GM23338 (cell line): Measurements from ENCODE around the gene RHBDD2.

Experiments
- CREB1 ChIP-seq: fragments of 250-450 bp; sonication (Bioruptor Pico); IDR thresholded peaks from 2 replicates; pipeline ENCODE4 v1.5.0; 2020; ENCODE audit warnings: low read depth, mild to moderate bottlenecking, moderate library complexity
- CTCF ChIP-seq, 2 experiments: fragments of 200-600 bp in 1 of 2; sonication (generic) in 1 of 2; conservative IDR thresholded peaks; 2 replicates each; pipeline versions ENCODE4 v1.5.1 to v1.6.1; 2016 to 2017; ENCODE audit warnings: antibody characterized with exemption in 2 of 2, low read depth in 2 of 2, mild to moderate bottlenecking in 2 of 2, moderate library complexity in 1 of 2
- ETS1 ChIP-seq: IDR thresholded peaks from 2 replicates; pipeline ENCODE4 v1.6.1; 2016; ENCODE audit warnings: antibody characterized with exemption
- EZH2 ChIP-seq: fragments of 200-600 bp; sonication (generic); IDR thresholded peaks from one replicate; pipeline ENCODE4 v1.8.0; 2017; ENCODE audit warnings: antibody characterized with exemption, mild to moderate bottlenecking, low read depth; ENCODE audit not compliant: unreplicated experiment
- EZH2phosphoT487 ChIP-seq: fragments of 200-600 bp; sonication (generic); IDR thresholded peaks from one replicate; pipeline ENCODE4 v1.8.1; 2018; ENCODE audit warnings: antibody characterized with exemption; ENCODE audit not compliant: unreplicated experiment
- JUNB ChIP-seq: IDR thresholded peaks from one replicate; pipeline ENCODE4 v1.6.1; 2016; ENCODE audit warnings: antibody characterized with exemption; ENCODE audit not compliant: unreplicated experiment
- POLR2AphosphoS5 ChIP-seq: IDR thresholded peaks from 2 replicates; pipeline ENCODE4 v1.6.1; 2016; ENCODE audit warnings: antibody characterized with exemption, low read depth
- REST ChIP-seq: IDR thresholded peaks from one replicate; pipeline ENCODE4 v1.6.1; 2018; ENCODE audit warnings: antibody characterized with exemption; ENCODE audit not compliant: unreplicated experiment
- STAT1 ChIP-seq: IDR thresholded peaks from one replicate; pipeline ENCODE4 v1.6.1; 2016; ENCODE audit warnings: antibody characterized with exemption; ENCODE audit not compliant: unreplicated experiment
- ZNF331 ChIP-seq: fragments of 250-450 bp; sonication (Bioruptor Pico); IDR thresholded peaks from 2 replicates; pipeline ENCODE4 v1.5.0; 2020; ENCODE audit warnings: low read depth, mild to moderate bottlenecking, moderate library complexity
- ZNF462 ChIP-seq: fragments of 250-450 bp; sonication (Bioruptor Pico); IDR thresholded peaks from 2 replicates; pipeline ENCODE4 v1.5.0; 2020; ENCODE audit warnings: mild to moderate bottlenecking, moderate library complexity

GRCh38 chr7:75835688-75836285, 43.0 kb upstream of the RHBDD2 start:
- TF ChIP-seq EZH2 (no peak), CTCF (conservative IDR thresholded peaks at IDR 0.05; ENCODE audit: low read depth in 2 of 2) (no peak), POLR2AphosphoS5 (no peak), EZH2phosphoT487 (no peak), ETS1 (no peak), JUNB (no peak), CREB1 (CRISPR knock-in tag) (no peak), REST (no peak), ZNF462 (CRISPR knock-in tag) (no peak), ZNF331 (CRISPR knock-in tag) (no peak), STAT1 (no peak)
